Endothelial cell (in vitro differentiated cells): ENCODE measurements around the gene RPTOR. TPM values are rescaled to one million over a fixed set of nuclear protein-coding genes. Genes with fewer than 3 reads are reported as not detected.

Experiments
- DNase-seq: peaks from one replicate; pipeline ENCODE4 v3.0.0; 2021; ENCODE audit warnings: low spot score
- H3K27ac Mint-ChIP-seq: one replicate; pipeline ENCODE4 v1.8.0; 2021; ENCODE audit warnings: mixed read lengths, inconsistent platforms; ENCODE audit not compliant: unreplicated experiment
- H3K27me3 Mint-ChIP-seq: one replicate; pipeline ENCODE4 v1.8.0; 2021; ENCODE audit warnings: mild to moderate bottlenecking, moderate library complexity, mixed read lengths, inconsistent platforms; ENCODE audit not compliant: unreplicated experiment
- H3K36me3 Mint-ChIP-seq: one replicate; pipeline ENCODE4 v1.8.0; 2021; ENCODE audit warnings: mild to moderate bottlenecking, low read depth, mixed read lengths, inconsistent platforms; ENCODE audit not compliant: unreplicated experiment
- H3K4me1 Mint-ChIP-seq: one replicate; pipeline ENCODE4 v1.8.0; 2021; ENCODE audit warnings: mild to moderate bottlenecking, mixed read lengths, inconsistent platforms; ENCODE audit not compliant: unreplicated experiment
- H3K4me3 Mint-ChIP-seq: one replicate; pipeline ENCODE4 v1.8.0; 2021; ENCODE audit warnings: mild to moderate bottlenecking, mixed read lengths, inconsistent platforms; ENCODE audit not compliant: unreplicated experiment
- H3K9me3 Mint-ChIP-seq: one replicate; pipeline ENCODE4 v1.8.0; 2021; ENCODE audit warnings: mixed read lengths, inconsistent platforms; ENCODE audit not compliant: unreplicated experiment
- CTCF ChIP-seq: fragments of 200-600 bp; sonication (generic); IDR thresholded peaks from one replicate; pipeline ENCODE4 v1.5.0; 2021; ENCODE audit warnings: antibody characterized with exemption; ENCODE audit not compliant: unreplicated experiment
- total RNA-seq: library from RNA; stranded (reverse); fragmentation: NEBNext Ultra II Directional; extraction: Animal tissue kit (Norgen Biotek cat#: 25700); gene quantifications from one replicate; pipeline ENCODE4 v1.2.1, GENCODE V29; 2021; ENCODE audit not compliant: unreplicated experiment

RPTOR gene
- total RNA-seq, 1 donor from 2014 or later: 36.7 TPM

- Mint-ChIP-seq H3K4me3 (no peak overlapping the region), H3K27ac (no peak overlapping the region)
- DNase-seq: peak; percentile 30
Observed at GRCh38 chr17:80861892-80862291, 317.3 kb downstream of the RPTOR start.

GRCh38 chr17:80862481-80862961 is 317.9 kb downstream of the RPTOR start:
- H3K27ac Mint-ChIP-seq: no peak overlapping the region
- no peak for TF ChIP-seq CTCF
- no peaks in the 10 kb centered on the region for H3K9me3 Mint-ChIP-seq
- peaks cover 13% of the 10 kb centered on the region for H3K4me1 Mint-ChIP-seq
- no peak for DNase-seq
- peaks cover 10% of the 10 kb centered on the region for H3K36me3 Mint-ChIP-seq
- H3K27me3 Mint-ChIP-seq: peaks cover 5% of the 10 kb centered on the region
- no peak overlapping the region for H3K4me3 Mint-ChIP-seq

More at GRCh38 chr17:80861892-80862291, 317.3 kb downstream of the RPTOR start:
- peaks cover 5% of the 10 kb centered on the region for H3K27me3 Mint-ChIP-seq
- TF ChIP-seq CTCF: no peak
- H3K4me1 Mint-ChIP-seq: peaks cover 13% of the 10 kb centered on the region
- peaks cover 10% of the 10 kb centered on the region for H3K36me3 Mint-ChIP-seq
- H3K9me3 Mint-ChIP-seq: no peaks in the 10 kb centered on the region

- DNase-seq: no peak
- no peak for TF ChIP-seq CTCF
- Mint-ChIP-seq H3K27me3 (peaks cover 4% of the 10 kb centered on the region), H3K9me3 (no peaks in the 10 kb centered on the region), H3K27ac (no peak overlapping the region), H3K4me3 (peak overlapping the region; percentile 44), H3K4me1 (peaks cover 13% of the 10 kb centered on the region), H3K36me3 (peaks cover 10% of the 10 kb centered on the region)
Observed at GRCh38 chr17:80862978-80863377, 318.3 kb downstream of the RPTOR start.

- Mint-ChIP-seq H3K4me1 (peaks cover 13% of the 10 kb centered on the region), H3K36me3 (peaks cover 10% of the 10 kb centered on the region), H3K4me3 (no peak overlapping the region), H3K9me3 (no peaks in the 10 kb centered on the region), H3K27me3 (peaks cover 4% of the 10 kb centered on the region), H3K27ac (no peak overlapping the region)
- DNase-seq: no peak
- no peak for TF ChIP-seq CTCF
Observed at GRCh38 chr17:80863626-80864025, 319.0 kb downstream of the RPTOR start.

- TF ChIP-seq CTCF: no peak
Observed at GRCh38 chr17:80864751-80865150, 320.1 kb downstream of the RPTOR start.

More at GRCh38 chr17:80864751-80865150, 320.1 kb downstream of the RPTOR start:
- Mint-ChIP-seq H3K9me3 (no peaks in the 10 kb centered on the region), H3K27ac (no peak overlapping the region), H3K4me1 (peaks cover 11% of the 10 kb centered on the region), H3K4me3 (no peak overlapping the region), H3K36me3 (peaks cover 3% of the 10 kb centered on the region), H3K27me3 (no peaks in the 10 kb centered on the region)
- no peak for DNase-seq
